Activated CD8-positive, alpha-beta T cell treated with anti-CD3 and anti-CD28 coated beads for 36 hours (primary cell): Measurements from ENCODE around the gene SOX5. TPM values are rescaled to one million over a fixed set of nuclear protein-coding genes. Genes with fewer than 3 reads are reported as not detected.

ENCODE experiments used
- ATAC-seq: fragments of 200-7000 bp; cut with Tn5 transposase; one replicate; pipeline ENCODE4 v1.10.0; 2021; ENCODE audit warnings: mild to moderate bottlenecking, moderate library complexity
- CTCF ChIA-PET: fragments of 350-600 bp; sonication (Branson Sonifier 250); formaldehyde crosslinking; loops from one replicate; lab custom pipeline; 2021; ENCODE audit warnings: antibody characterized with exemption; lab: Charles Lee
- POLR2A ChIA-PET: fragments of 350-600 bp; sonication (Branson Sonifier 250); formaldehyde crosslinking; loops from one replicate; lab custom pipeline; 2021; ENCODE audit warnings: antibody characterized with exemption; lab: Charles Lee
- DNase-seq: peaks from one replicate; pipeline ENCODE4 v3.0.0-alpha.2; 2020
- H3K27ac Mint-ChIP-seq: one replicate; pipeline ENCODE4 v1.8.0; 2021; ENCODE audit warnings: mild to moderate bottlenecking, mixed read lengths
- H3K27me3 Mint-ChIP-seq: one replicate; pipeline ENCODE4 v1.8.0; 2021; ENCODE audit warnings: mixed read lengths
- H3K36me3 Mint-ChIP-seq: one replicate; pipeline ENCODE4 v1.8.0; 2021; ENCODE audit warnings: low read depth, mixed read lengths
- H3K4me1 Mint-ChIP-seq: one replicate; pipeline ENCODE4 v1.8.0; 2021; ENCODE audit warnings: low read depth, mixed read lengths
- H3K4me3 Mint-ChIP-seq: one replicate; pipeline ENCODE4 v1.8.0; 2021; ENCODE audit warnings: mild to moderate bottlenecking, moderate library complexity, mixed read lengths
- H3K9me3 Mint-ChIP-seq: one replicate; pipeline ENCODE4 v1.8.0; 2021; ENCODE audit warnings: mixed read lengths
- intact Hi-C: fragments of 100-400 bp; cut with micrococcal nuclease; formaldehyde crosslinking; loops from one replicate; pipeline ENCODE4 v1.10.0; 2022
- total RNA-seq, 2 experiments: library from RNA; stranded (reverse); gene quantifications; one replicate each; pipeline ENCODE4 v1.2.3, GENCODE V29; 2021
- TF ChIP-seq, protein P1 (sequence below): fragments of 200-600 bp; IDR thresholded peaks from one replicate; pipeline ENCODE4 v1.8.0; 2022; ENCODE audit warnings: antibody characterized with exemption, mild to moderate bottlenecking

Gene SOX5
- total RNA-seq, 2 experiments from 2014 or later, result not detected

DNA sequence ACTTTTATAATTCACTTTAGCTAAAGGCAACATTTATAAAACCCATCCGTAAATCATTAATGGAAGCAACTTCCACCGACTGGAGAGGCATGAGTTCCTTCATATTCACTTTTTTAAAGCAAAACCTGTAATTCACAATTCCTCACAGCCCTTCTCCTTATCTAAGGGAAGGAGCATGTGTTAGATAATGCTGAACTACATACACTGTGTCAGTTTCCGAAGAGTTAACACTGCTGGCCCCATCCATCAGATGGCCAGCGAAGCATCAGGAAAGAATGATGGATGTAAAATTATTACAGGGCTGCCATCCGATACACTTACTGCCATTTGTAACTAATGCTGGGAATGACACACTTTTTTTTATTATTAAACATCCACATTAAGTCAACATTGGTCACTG, 392.8 kb downstream of the SOX5 start:
- CTCF ChIA-PET, result no interaction called here
- peaks cover 2% of the 10 kb centered on the region for H3K9me3 Mint-ChIP-seq

DNA sequence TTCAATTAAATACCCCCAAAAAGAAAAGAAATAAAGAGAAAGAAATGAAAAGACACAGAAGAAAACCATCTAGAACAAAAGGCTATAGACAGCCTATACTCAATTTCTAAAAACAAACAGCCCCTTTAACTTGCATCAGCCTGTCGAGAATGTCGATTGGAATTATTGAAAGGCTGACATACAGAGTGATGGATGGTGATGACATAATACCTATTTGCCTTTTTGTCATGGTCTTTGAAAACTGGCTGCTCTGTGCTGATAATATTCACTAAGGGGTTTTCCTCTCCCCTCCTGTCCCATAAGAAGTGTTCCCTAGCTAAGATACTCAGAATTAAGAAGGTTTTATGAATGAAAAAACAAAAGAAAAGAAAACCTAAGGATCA, 393.7 kb downstream of the SOX5 start:
- CTCF ChIA-PET, result no interaction called here

More for the DNA sequence above, 392.8 kb downstream of the SOX5 start:
- no peaks in the 10 kb centered on the region for H3K36me3 Mint-ChIP-seq
- no peaks in the 10 kb centered on the region for H3K4me1 Mint-ChIP-seq
- POLR2A ChIA-PET, result no interaction called here
- ATAC-seq (no peak), DNase-seq (no peak)
- intact Hi-C loops, result no loop called here
- H3K27ac Mint-ChIP-seq, result no peak overlapping the region
- no peak overlapping the region for H3K4me3 Mint-ChIP-seq
- TF ChIP-seq, protein P1, sequence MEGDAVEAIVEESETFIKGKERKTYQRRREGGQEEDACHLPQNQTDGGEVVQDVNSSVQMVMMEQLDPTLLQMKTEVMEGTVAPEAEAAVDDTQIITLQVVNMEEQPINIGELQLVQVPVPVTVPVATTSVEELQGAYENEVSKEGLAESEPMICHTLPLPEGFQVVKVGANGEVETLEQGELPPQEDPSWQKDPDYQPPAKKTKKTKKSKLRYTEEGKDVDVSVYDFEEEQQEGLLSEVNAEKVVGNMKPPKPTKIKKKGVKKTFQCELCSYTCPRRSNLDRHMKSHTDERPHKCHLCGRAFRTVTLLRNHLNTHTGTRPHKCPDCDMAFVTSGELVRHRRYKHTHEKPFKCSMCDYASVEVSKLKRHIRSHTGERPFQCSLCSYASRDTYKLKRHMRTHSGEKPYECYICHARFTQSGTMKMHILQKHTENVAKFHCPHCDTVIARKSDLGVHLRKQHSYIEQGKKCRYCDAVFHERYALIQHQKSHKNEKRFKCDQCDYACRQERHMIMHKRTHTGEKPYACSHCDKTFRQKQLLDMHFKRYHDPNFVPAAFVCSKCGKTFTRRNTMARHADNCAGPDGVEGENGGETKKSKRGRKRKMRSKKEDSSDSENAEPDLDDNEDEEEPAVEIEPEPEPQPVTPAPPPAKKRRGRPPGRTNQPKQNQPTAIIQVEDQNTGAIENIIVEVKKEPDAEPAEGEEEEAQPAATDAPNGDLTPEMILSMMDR, result no peak
- no peaks in the 10 kb centered on the region for H3K27me3 Mint-ChIP-seq

DNA sequence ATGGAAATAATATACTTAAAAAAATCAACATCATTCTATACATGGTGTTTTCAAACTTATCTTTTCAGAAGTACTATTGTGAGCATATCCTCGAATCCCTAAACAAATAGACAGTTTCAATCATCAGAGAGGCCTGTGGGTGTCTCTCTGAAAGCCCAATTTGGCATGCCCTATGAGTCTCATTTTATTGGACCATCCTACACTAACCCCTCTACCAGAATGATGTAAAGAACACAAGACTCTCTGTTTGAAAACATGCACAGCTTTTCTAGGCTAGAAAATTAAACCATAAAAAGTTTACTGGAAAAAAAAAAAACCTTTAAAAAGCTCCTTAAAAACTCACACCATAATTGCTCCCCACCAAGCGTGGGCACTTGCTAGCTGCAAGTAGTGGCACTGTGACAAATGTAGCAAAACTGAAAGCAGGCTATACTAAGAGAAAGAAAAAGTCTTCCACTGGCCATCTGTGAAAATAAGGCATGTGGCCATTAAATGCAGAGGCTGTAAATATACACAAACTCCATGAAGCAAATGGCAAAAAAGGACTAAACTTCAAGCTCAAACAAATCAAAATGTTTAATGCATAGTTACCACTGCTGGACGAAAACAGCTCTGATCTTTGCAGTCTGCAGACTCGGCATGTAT, 394.2 kb downstream of the SOX5 start:
- ATAC-seq, result no peak
- intact Hi-C loops, result no loop called here
- ChIA-PET POLR2A (no interaction called here), CTCF (no interaction called here)
- H3K4me3 Mint-ChIP-seq, result no peak overlapping the region
- peaks cover 2% of the 10 kb centered on the region for H3K9me3 Mint-ChIP-seq
- no peaks in the 10 kb centered on the region for H3K36me3 Mint-ChIP-seq
- no peak overlapping the region for H3K27ac Mint-ChIP-seq
- no peak for DNase-seq
- TF ChIP-seq, protein P1, result no peak
- H3K27me3 Mint-ChIP-seq, result no peaks in the 10 kb centered on the region
- H3K4me1 Mint-ChIP-seq, result no peaks in the 10 kb centered on the region

More for the DNA sequence above, 393.7 kb downstream of the SOX5 start:
- H3K27me3 Mint-ChIP-seq, result no peaks in the 10 kb centered on the region
- TF ChIP-seq, protein P1, result no peak
- no peak overlapping the region for H3K27ac Mint-ChIP-seq
- H3K4me1 Mint-ChIP-seq, result no peaks in the 10 kb centered on the region
- POLR2A ChIA-PET, result no interaction called here
- ATAC-seq (no peak), DNase-seq (no peak)
- H3K4me3 Mint-ChIP-seq, result no peak overlapping the region
- no peaks in the 10 kb centered on the region for H3K36me3 Mint-ChIP-seq
- peaks cover 2% of the 10 kb centered on the region for H3K9me3 Mint-ChIP-seq
- intact Hi-C loops, result no loop called here

DNA sequence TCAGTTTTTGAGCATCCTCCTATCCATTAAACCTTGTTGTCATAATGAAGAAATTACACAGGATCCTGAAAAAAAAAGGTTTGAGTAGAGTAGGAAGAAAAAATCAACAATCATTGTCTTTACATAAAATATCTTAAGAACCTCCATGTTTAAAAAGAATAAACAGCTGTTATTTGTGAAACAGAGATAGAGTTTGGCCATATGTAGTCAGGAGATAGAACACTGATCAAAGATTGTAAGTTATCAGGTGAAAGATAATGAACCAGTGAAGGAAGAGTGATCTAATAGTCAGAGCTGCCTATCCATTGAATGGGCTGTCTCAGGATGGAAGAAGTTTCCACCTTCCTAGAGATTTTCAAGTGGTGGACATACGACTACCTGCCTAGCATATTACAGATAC, 397.1 kb downstream of the SOX5 start:
- Mint-ChIP-seq H3K27ac (no peak overlapping the region), H3K9me3 (peaks cover 2% of the 10 kb centered on the region), H3K4me1 (no peaks in the 10 kb centered on the region), H3K36me3 (no peaks in the 10 kb centered on the region), H3K27me3 (no peaks in the 10 kb centered on the region), H3K4me3 (no peak overlapping the region)
- ATAC-seq, result no peak
- ChIA-PET CTCF (no interaction called here), POLR2A (no interaction called here)
- TF ChIP-seq, protein P1, result no peak
- DNase-seq, result no peak
- intact Hi-C loops, result no loop called here

DNA sequence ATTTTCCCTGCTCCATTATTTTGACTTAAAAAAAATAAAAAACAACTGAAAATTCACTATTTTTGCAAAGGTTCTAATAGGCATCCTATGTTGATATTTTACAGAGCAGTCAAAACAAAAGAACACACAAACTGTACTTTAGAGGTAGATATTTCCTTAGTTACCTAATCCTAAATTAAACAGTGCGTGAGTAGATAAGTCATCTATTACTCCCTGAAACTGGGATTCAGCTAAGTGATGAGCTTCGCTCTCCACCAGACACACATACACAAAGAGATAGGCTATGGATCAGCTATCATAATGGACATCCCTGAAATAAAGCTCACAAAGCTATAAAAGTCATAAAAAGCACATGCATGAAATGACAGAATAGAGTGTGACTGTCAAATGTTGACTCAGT, 398.7 kb downstream of the SOX5 start:
- ChIA-PET POLR2A (no interaction called here), CTCF (no interaction called here)
- ATAC-seq (no peak), DNase-seq (no peak)
- Mint-ChIP-seq H3K9me3 (peaks cover 2% of the 10 kb centered on the region), H3K27ac (no peak overlapping the region), H3K36me3 (no peaks in the 10 kb centered on the region), H3K27me3 (no peaks in the 10 kb centered on the region), H3K4me1 (no peaks in the 10 kb centered on the region), H3K4me3 (no peak overlapping the region)
- TF ChIP-seq, protein P1, result no peak
- intact Hi-C loops, result no loop called here
